ENCODE measurements around the gene HCST.
A peak's percentile ranks its signal among the peaks of the same experiment; 100 is the strongest.

Gene HCST

DNA sequence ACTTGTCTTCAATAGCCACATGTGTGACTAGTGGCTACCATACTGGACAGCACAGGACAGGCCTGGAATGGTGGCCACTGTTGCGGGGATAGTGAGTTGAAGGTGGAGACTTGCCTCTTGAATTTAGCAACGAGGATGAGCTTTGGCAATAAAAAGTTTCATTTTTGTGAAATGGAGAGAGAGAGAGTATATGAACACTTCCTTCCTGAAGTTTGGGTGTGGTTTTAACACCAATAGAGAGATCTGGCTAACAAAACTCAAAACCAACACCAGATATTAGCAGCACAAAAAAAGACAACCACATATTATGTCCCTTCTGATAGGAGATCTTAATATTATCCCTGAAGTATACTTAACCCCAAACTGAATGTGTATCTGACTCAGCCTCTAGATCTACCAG lies 27.5 kb downstream of the HCST start:
- no peak for FAIRE-seq

DNA sequence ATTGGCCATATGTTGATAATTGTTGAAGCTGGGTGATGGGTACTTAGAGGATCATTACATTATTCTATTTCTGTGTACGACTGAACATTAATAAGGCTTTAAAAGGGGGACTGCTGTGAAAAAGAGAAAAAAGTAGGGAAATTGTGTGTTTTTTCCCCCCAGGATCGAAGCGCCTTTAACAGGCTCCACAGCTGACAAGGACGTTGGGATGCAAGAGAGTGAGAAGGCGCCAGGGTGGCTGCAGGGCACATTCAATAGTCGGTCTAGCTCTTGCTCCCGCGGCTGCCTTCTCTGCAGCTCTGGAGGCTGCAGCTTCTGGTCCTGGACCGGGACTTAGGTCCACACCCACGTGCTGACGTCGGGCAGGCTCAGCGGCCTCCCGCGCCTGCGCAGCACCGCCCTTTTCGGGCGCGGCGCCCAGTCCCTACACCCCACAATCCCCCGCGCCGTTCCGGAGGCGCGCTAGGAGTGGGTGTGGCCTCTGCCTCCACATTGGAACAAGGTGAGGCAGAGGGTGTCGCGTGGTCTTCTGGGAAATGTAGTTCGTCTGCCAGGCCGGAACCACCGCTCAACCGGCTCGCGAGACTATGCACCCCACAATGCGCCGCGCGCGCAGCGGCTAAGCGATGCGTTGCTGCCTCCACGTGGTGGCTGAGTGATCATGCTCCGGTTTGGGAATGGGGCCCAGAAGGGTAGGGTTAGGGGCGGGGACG lies 29.0 kb downstream of the HCST start:
- peak; percentile 99 for TF ChIP-seq POLR2A (IDR thresholded peaks at IDR 0.05; ENCODE audit: low read depth, low read length)
- peak; percentile 99 for DNase-seq (ENCODE audit: insufficient read length, low spot score)
- FAIRE-seq, result peak; percentile 92

More for the DNA sequence above, 27.5 kb downstream of the HCST start:
- TF ChIP-seq POLR2A (IDR thresholded peaks at IDR 0.05; ENCODE audit: low read depth, low read length), result no peak
- no peak for DNase-seq (ENCODE audit: insufficient read length, low spot score)

DNA sequence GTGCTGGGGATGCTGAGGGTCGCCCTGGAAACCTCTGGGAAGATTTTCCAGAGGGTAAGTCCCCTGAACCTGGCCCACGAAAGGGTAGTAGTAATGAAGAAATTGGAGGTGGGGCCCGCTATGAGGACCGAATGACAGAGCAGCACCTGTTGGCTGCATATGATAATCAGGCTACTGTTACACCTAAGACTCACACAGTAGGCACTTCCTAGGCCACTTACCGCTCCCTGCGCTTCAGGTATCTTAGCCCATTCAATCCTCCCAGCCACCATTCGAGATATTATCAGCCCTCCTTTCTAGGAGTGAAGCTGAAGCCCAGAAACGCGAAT lies 29.5 kb downstream of the HCST start:
- no peak for TF ChIP-seq POLR2A (IDR thresholded peaks at IDR 0.05; ENCODE audit: low read depth, low read length)
- no peak for FAIRE-seq

DNA sequence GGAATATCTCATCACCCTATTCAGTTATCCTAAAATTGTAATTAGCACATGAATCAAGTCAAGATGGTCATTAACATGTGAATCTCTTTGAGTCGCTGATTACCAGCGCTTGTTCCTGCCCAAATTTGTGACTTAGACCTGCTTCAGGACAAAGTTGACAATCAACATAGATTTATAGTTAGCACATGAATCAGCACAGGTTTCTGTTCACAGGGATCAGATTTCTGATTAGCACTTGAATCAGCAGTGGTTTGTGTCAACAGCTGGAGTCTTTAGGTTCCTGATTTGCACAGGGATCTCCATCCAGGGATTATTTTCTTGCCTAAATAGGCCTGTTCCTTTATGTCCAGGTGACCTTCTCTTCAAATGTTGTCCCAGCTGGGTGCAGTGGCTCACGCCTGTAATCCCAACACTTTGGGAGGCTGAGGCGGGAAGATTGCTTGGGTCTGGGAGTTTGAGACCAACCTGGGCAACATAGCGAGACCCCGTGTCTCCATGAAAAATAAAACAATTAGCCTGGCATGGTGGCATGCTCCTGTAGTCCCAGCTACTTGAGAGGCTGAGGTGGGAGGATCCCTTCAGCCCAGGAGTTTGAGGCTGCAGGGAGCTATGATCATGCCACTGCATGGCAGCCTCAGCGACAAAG lies 30.1 kb downstream of the HCST start:
- TF ChIP-seq POLR2A (IDR thresholded peaks at IDR 0.05; ENCODE audit: low read depth, low read length), result no peak
- no peak for DNase-seq (ENCODE audit: insufficient read length, low spot score)
- FAIRE-seq, result no peak

More for the DNA sequence above, 29.5 kb downstream of the HCST start:
- no peak for DNase-seq (ENCODE audit: insufficient read length, low spot score)

DNA sequence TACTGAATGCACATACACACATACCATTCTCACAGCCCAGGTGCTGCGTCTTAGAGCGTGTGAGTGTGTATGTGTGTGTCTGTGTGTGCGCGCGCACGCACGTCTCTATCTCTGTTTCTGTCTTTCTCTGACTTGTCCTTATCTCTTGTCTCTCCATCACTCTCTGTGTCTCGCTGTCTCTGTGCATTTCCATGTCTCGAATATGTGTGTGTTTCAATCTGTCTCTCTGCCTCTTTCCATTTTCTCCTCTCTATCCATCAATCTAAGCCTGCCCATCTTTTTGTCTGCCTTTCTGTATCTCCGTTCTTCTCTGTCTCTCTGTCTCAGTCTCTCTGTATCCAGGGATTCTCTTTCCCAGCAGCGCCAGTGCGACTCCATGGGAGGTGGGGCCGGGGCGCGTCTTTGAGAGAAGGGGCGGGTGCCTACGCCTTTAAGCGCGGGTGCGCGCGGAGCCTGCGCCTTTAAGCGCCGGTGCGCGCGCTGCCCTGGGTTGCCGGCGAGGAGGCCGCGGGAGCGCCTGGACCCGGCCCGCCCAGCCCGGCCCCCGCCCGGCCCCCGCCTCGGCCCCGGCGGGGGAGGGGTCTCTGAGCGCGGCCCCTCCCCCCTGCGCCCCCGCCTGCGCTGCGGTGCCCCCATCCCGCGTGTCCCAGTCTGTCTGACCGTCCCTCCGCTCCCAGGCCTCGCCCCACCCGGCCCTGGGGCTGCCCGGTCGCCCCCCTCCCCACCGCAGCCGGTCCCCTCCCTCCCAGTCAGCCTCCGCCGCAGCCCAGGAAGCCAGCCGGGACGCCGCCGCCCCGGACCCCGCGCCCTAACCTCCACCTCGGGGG lies 33.8 kb downstream of the HCST start, which contains the start of gene LRFN3:
TSS of gene LRFN3 (plus strand) at position 464 of the 827 bp plus-strand sequence. CDS start 3,052 bp downstream, outside the sequence.
- peak; percentile 91 for DNase-seq (ENCODE audit: insufficient read length, low spot score)
- FAIRE-seq, result no peak
- peak; percentile 32; the same call in 1 of the 2 replicates for TF ChIP-seq POLR2A (IDR thresholded peaks at IDR 0.05; ENCODE audit: low read depth, low read length)

DNA sequence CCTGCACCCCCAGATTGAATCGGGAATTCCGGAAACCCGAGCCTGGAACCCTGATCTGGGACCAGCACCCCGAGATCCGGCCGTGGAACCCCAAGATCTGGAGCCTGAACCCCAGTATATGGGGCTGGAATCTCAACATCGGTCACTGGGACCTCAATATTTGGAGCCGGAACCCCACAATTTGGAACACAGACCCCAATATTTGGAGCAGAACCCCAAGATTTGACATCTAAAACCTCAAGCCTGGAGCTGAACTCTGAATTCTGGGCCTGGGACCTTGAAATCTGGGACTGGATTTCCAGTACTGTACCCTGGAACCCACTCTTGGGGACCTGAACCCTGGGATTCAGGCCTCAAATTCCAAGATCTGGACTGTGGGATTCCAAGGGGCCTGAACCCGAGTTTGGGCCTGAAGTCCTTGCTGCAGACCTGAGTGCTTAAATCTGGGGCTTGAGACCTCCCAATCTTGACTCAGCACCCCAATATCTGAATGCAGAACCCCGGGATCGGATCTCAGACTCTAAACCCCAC lies 34.5 kb downstream of the HCST start:
- DNase-seq (ENCODE audit: insufficient read length, low spot score) (no peak), FAIRE-seq (no peak)
- TF ChIP-seq POLR2A (IDR thresholded peaks at IDR 0.05; ENCODE audit: low read depth, low read length), result no peak

DNA sequence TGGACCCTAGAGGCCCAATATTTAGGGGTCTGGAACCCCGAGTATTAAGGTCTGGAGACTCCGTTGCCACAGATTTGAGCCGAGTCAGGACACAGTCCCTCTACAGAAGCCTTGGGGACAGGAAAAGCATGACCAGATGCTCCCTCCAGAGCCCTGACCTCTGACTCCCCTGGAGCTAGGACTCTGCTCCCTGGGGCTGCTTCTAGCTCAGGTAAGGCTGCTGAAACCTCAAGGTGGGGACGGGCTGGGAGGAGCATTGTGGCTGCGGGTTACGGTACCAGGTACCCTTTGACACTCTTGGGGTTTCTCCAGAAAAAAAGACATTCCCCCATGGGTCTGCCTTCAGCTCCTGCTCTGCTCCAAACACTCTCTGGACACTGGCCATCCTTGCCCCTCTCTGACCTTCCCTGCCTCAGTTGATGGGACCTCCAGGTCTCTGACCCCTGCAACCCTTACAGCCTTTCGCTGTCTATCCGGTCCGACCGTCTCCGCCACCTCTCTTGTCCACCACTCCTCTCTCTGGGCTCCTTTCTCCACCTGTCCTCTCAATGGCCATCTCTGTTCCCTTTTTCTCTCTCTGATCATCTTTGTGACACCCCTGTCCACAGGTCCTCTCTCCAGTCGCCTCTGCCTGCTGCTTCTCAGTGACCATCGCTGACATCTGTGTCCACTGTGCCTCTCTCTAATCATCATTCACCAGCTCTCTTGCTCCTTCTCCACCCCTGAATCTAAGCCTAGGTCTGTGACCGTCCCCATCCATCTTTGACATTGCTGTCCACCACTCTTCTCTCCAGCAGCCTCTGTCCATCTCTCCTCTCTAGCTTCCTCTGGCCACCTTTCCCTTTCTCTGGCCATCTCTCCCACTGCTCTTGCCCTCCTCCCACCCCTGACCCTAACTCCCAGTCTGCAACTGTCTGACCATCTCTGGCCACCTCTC lies 35.3 kb downstream of the HCST start:
- DNase-seq (ENCODE audit: insufficient read length, low spot score) (no peak), FAIRE-seq (no peak)
- no peak for TF ChIP-seq POLR2A (IDR thresholded peaks at IDR 0.05; ENCODE audit: low read depth, low read length)

DNA sequence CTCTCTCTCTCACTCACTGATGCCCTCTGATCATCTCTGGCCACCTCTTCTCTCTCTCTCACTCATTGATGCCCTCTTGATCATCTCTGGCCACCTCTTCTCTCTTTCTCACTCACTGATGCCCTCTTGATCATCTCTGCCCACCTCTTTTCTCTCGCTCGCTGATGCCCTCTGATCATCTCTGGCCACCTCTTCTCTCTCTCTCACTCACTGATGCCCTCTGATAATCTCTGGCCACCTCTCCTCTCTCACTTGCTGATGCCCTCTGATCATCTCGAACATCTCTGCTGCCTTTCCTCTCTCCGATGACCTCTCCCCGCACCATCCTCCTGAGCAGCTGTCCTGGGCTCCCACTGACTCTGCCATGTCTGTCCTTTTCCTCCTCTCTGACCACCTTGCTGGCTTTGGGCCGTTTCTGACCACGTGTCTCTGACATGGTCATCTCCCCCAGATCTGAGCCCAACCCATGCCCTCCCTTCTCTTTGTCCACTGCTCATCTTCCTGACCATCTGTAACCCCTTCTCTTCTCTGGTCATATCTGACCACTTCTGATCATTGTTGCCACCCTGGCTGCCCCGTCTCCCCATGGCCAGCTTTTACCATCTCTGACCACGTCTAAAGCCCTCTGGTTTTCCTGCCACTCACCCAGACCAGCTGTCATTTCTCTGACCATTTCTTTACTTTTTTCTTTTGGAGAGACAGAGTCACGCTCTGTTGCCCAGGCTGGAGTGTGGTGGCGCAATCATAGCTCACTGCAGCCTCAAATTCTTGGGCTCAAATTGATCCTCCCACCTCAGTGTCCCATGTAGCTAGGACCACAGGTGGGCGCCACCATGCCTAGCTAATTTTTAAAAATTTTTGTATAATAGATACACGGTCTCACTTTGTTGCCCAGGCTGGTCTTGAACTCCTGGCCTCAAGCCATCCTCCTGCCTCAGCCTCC lies 36.2 kb downstream of the HCST start:
- no peak for TF ChIP-seq POLR2A (IDR thresholded peaks at IDR 0.05; ENCODE audit: low read depth, low read length)
- FAIRE-seq (no peak), DNase-seq (ENCODE audit: insufficient read length, low spot score) (no peak)

DNA sequence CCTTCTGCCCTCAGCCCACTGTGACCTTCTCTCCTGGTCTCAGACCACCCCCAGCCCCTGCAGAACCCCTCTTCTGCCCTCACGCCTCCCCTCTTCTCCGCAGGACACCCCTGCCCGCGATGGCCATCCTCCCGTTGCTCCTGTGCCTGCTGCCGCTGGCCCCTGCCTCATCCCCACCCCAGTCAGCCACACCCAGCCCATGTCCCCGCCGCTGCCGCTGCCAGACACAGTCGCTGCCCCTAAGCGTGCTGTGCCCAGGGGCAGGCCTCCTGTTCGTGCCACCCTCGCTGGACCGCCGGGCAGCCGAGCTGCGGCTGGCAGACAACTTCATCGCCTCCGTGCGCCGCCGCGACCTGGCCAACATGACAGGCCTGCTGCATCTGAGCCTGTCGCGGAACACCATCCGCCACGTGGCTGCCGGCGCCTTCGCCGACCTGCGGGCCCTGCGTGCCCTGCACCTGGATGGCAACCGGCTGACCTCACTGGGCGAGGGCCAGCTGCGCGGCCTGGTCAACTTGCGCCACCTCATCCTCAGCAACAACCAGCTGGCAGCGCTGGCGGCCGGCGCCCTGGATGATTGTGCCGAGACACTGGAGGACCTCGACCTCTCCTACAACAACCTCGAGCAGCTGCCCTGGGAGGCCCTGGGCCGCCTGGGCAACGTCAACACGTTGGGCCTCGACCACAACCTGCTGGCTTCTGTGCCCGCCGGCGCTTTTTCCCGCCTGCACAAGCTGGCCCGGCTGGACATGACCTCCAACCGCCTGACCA lies 37.2 kb downstream of the HCST start:
- DNase-seq (ENCODE audit: insufficient read length, low spot score), result no peak
- FAIRE-seq, result no peak
- TF ChIP-seq POLR2A (IDR thresholded peaks at IDR 0.05; ENCODE audit: low read depth, low read length), result no peak

DNA sequence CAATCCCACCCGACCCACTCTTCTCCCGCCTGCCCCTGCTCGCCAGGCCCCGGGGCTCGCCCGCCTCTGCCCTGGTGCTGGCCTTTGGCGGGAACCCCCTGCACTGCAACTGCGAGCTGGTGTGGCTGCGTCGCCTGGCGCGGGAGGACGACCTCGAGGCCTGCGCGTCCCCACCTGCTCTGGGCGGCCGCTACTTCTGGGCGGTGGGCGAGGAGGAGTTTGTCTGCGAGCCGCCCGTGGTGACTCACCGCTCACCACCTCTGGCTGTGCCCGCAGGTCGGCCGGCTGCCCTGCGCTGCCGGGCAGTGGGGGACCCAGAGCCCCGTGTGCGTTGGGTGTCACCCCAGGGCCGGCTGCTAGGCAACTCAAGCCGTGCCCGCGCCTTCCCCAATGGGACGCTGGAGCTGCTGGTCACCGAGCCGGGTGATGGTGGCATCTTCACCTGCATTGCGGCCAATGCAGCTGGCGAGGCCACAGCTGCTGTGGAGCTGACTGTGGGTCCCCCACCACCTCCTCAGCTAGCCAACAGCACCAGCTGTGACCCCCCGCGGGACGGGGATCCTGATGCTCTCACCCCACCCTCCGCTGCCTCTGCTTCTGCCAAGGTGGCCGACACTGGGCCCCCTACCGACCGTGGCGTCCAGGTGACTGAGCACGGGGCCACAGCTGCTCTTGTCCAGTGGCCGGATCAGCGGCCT lies 37.9 kb downstream of the HCST start:
- no peak for TF ChIP-seq POLR2A (IDR thresholded peaks at IDR 0.05; ENCODE audit: low read depth, low read length)
- FAIRE-seq, result no peak
- DNase-seq (ENCODE audit: insufficient read length, low spot score), result no peak

DNA sequence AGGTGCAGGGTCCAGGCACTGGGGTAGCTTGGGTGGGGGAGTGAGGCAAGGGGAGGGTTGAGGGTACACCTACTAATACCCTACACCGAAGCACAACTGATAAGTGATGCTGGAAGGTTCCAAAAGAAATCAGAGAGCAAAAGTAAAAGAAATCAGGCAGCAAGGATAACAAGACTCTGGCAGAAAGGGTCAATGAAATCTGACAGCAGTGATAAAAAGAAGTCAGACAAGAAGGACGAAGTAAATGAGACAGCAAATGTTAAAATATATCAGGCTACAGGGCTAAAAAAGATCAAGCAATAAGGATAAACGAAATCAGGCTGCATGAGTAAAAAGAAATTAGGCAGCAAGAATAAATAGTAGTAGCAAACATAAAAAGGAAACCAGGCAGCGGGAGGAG lies 38.5 kb downstream of the HCST start:
- DNase-seq (ENCODE audit: insufficient read length, low spot score) (no peak), FAIRE-seq (no peak)
- no peak for TF ChIP-seq POLR2A (IDR thresholded peaks at IDR 0.05; ENCODE audit: low read depth, low read length)

Measured in H54 (cell line).